ENCODE measurements around the gene PPP2R2C. TPM values are rescaled to one million over a fixed set of nuclear protein-coding genes. Genes with fewer than 3 reads are reported as not detected.

The PPP2R2C gene
- polyA plus RNA-seq, 1 donor from 2014 or later = 34.4 TPM

- Histone ChIP-seq H2AFZ (ENCODE audit: low read depth, low read length) (no peak overlapping the region), H3K4me2 (ENCODE audit: low read length) (no peak overlapping the region), H3K9me3 (ENCODE audit: low read length) (no peaks in the 10 kb centered on the region), H3K4me3 (ENCODE audit: low read length) (no peak overlapping the region), H3K9me2 (ENCODE audit: insufficient read depth, low read length) (no peaks in the 10 kb centered on the region), H3K36me3 (ENCODE audit: insufficient read depth, low read length) (no peaks in the 10 kb centered on the region), H3K27me3 (ENCODE audit: insufficient read depth, low read depth, low read length) (no peaks in the 10 kb centered on the region), H3K79me2 (replicated peaks; ENCODE audit: insufficient read depth, low read length) (no peaks in the 10 kb centered on the region), H3K9ac (ENCODE audit: low read length) (no peak overlapping the region), H3K27ac (ENCODE audit: low read length) (no peak overlapping the region), H4K20me1 (ENCODE audit: insufficient read depth) (no peaks in the 10 kb centered on the region), H3F3A (ENCODE audit: insufficient read depth, low read length, poor library complexity, severe bottlenecking) (no peaks in the 10 kb centered on the region)
- TF ChIP-seq CTCF (IDR thresholded peaks at IDR 0.05; ENCODE audit: poor library complexity, severe bottlenecking) = no peak
- TF ChIP-seq EP300 (conservative IDR thresholded peaks at IDR 0.05; ENCODE audit: poor library complexity, severe bottlenecking) = no peak
- TF ChIP-seq MXI1 (conservative IDR thresholded peaks at IDR 0.05; ENCODE audit: poor library complexity, severe bottlenecking) = no peak
- TF ChIP-seq EZH2 (IDR thresholded peaks at IDR 0.05; ENCODE audit: borderline replicate concordance, insufficient read depth, low read length, poor library complexity, severe bottlenecking) = no peak
- no peak for TF ChIP-seq SMC3 (conservative IDR thresholded peaks at IDR 0.05; ENCODE audit: poor library complexity)
- no peak for TF ChIP-seq REST (IDR thresholded peaks at IDR 0.05; ENCODE audit: borderline replicate concordance)
- no peak for TF ChIP-seq TAF1 (IDR thresholded peaks at IDR 0.05; ENCODE audit: low read depth)
- no peak for TF ChIP-seq RAD21 (conservative IDR thresholded peaks at IDR 0.05)
- no peak for TF ChIP-seq POLR2AphosphoS5 (IDR thresholded peaks at IDR 0.05)
Observed at GRCh38 chr4:6495736-6496135, 23.3 kb upstream of the PPP2R2C start.

- Histone ChIP-seq H3F3A (ENCODE audit: insufficient read depth, low read length, poor library complexity, severe bottlenecking) (no peaks in the 10 kb centered on the region), H2AFZ (ENCODE audit: low read depth, low read length) (no peak overlapping the region), H3K9ac (ENCODE audit: low read length) (no peak overlapping the region), H3K27me3 (ENCODE audit: insufficient read depth, low read depth, low read length) (no peaks in the 10 kb centered on the region), H3K4me2 (ENCODE audit: low read length) (no peak overlapping the region), H3K9me3 (ENCODE audit: low read length) (no peaks in the 10 kb centered on the region), H3K79me2 (replicated peaks; ENCODE audit: insufficient read depth, low read length) (no peaks in the 10 kb centered on the region), H3K4me3 (ENCODE audit: low read length) (no peak overlapping the region), H3K36me3 (ENCODE audit: insufficient read depth, low read length) (no peaks in the 10 kb centered on the region), H3K27ac (ENCODE audit: low read length) (no peak overlapping the region), H3K9me2 (ENCODE audit: insufficient read depth, low read length) (no peaks in the 10 kb centered on the region), H4K20me1 (ENCODE audit: insufficient read depth) (no peaks in the 10 kb centered on the region)
- TF ChIP-seq POLR2AphosphoS5 (IDR thresholded peaks at IDR 0.05) (no peak), TAF1 (IDR thresholded peaks at IDR 0.05; ENCODE audit: low read depth) (no peak), MXI1 (conservative IDR thresholded peaks at IDR 0.05; ENCODE audit: poor library complexity, severe bottlenecking) (no peak), EZH2 (IDR thresholded peaks at IDR 0.05; ENCODE audit: borderline replicate concordance, insufficient read depth, low read length, poor library complexity, severe bottlenecking) (no peak), RAD21 (conservative IDR thresholded peaks at IDR 0.05) (no peak), EP300 (conservative IDR thresholded peaks at IDR 0.05; ENCODE audit: poor library complexity, severe bottlenecking) (no peak), CTCF (IDR thresholded peaks at IDR 0.05; ENCODE audit: poor library complexity, severe bottlenecking) (no peak), REST (IDR thresholded peaks at IDR 0.05; ENCODE audit: borderline replicate concordance) (no peak), SMC3 (conservative IDR thresholded peaks at IDR 0.05; ENCODE audit: poor library complexity) (no peak)
Observed at GRCh38 chr4:6495296-6495590, 22.8 kb upstream of the PPP2R2C start.
